Liver (tissue), 9 donors: ENCODE data around the gene APBA1. TPM values are rescaled to one million over a fixed set of nuclear protein-coding genes. Genes with fewer than 3 reads are reported as not detected.

Experiments
- DNase-seq: peaks from one replicate; pipeline ENCODE4 v3.0.0-alpha.2; 2017; ENCODE audit warnings: low spot score
- H3K27ac ChIP-seq, 2 donors: one replicate each; pipeline ENCODE4 v1.7.0; 2013; ENCODE audit warnings: inconsistent platforms in 2 of 2, low read length in 2 of 2, control low read depth in 1 of 2, low read depth in 1 of 2, mild to moderate bottlenecking in 1 of 2
- H3K27me3 ChIP-seq, 4 donors: one replicate each; pipeline versions ENCODE4 v1.6.1 to v1.7.0; 2013; ENCODE audit warnings: low read length in 3 of 4, inconsistent platforms in 1 of 4, mild to moderate bottlenecking in 1 of 4, moderate library complexity in 1 of 4; ENCODE audit not compliant: control insufficient read depth in 4 of 4, insufficient read depth in 4 of 4
- H3K36me3 ChIP-seq, 4 donors: one replicate each; pipeline versions ENCODE4 v1.6.1 to v1.7.0; 2013; ENCODE audit warnings: low read length in 3 of 4, mild to moderate bottlenecking in 3 of 4, low read depth in 1 of 4, moderate library complexity in 1 of 4; ENCODE audit not compliant: control insufficient read depth in 4 of 4, insufficient read depth in 3 of 4
- H3K4me1 ChIP-seq, 4 donors: one replicate each; pipeline versions ENCODE4 v1.6.1 to v1.7.0; 2013; ENCODE audit warnings: low read length in 3 of 4, mild to moderate bottlenecking in 3 of 4, moderate library complexity in 1 of 4; ENCODE audit not compliant: control insufficient read depth in 4 of 4, insufficient read depth in 4 of 4
- H3K4me3 ChIP-seq, 3 donors: one replicate each; pipeline versions ENCODE4 v1.6.1 to v1.7.0; 2013; ENCODE audit warnings: low read length in 3 of 3, control low read depth in 1 of 3, low read depth in 1 of 3, mild to moderate bottlenecking in 1 of 3
- H3K9ac ChIP-seq, 2 donors: one replicate each; pipeline ENCODE4 v1.7.0; 2013; ENCODE audit warnings: low read length in 2 of 2, mild to moderate bottlenecking in 2 of 2, moderate library complexity in 2 of 2, control low read depth in 1 of 2, low read depth in 1 of 2
- H3K9me3 ChIP-seq, 4 donors: one replicate each; pipeline versions ENCODE4 v1.6.1 to v1.7.0; 2013; ENCODE audit warnings: low read length in 3 of 4; ENCODE audit not compliant: control insufficient read depth in 4 of 4
- ATF3 ChIP-seq: IDR thresholded peaks from 2 replicates; pipeline ENCODE4 v1.6.1; 2016; ENCODE audit warnings: antibody characterized with exemption
- CTCF ChIP-seq: fragments of 150-350 bp; IDR thresholded peaks from 2 replicates; pipeline ENCODE4 v1.5.1; 2017; ENCODE audit warnings: improper control_type of control experiment, low read depth, low read length; ENCODE audit not compliant: missing input control
- EGR1 ChIP-seq, 2 donors: IDR thresholded peaks; 2 replicates each; pipeline ENCODE4 v1.6.1; 2016 to 2018; ENCODE audit warnings: antibody characterized with exemption in 2 of 2, low read depth in 2 of 2
- FOXA1 ChIP-seq: IDR thresholded peaks from 2 replicates; pipeline ENCODE4 v1.6.1; 2016; ENCODE audit warnings: antibody characterized with exemption
- FOXA2 ChIP-seq: IDR thresholded peaks from 2 replicates; pipeline ENCODE4 v1.6.1; 2016; ENCODE audit warnings: antibody characterized with exemption
- GABPA ChIP-seq, 2 donors: IDR thresholded peaks in 1 of 2; conservative IDR thresholded peaks in 1 of 2; 2 replicates each; pipeline ENCODE4 v1.6.1; 2016; ENCODE audit warnings: antibody characterized with exemption in 2 of 2, mild to moderate bottlenecking in 1 of 2, moderate library complexity in 1 of 2
- HNF4A ChIP-seq, 2 donors: conservative IDR thresholded peaks; 2 replicates each; pipeline ENCODE4 v1.6.1; 2016; ENCODE audit warnings: antibody characterized with exemption in 2 of 2, mild to moderate bottlenecking in 2 of 2
- JUND ChIP-seq, 2 donors: IDR thresholded peaks; 2 replicates each; pipeline ENCODE4 v1.6.1; 2016; ENCODE audit warnings: antibody characterized with exemption in 2 of 2
- NR2F2 ChIP-seq: IDR thresholded peaks from 2 replicates; pipeline ENCODE4 v1.6.1; 2016; ENCODE audit warnings: antibody characterized with exemption
- RAD21 ChIP-seq, 2 donors: IDR thresholded peaks; 2 replicates each; pipeline ENCODE4 v1.6.1; 2016; ENCODE audit warnings: antibody characterized with exemption in 2 of 2, mild to moderate bottlenecking in 2 of 2
- RXRA ChIP-seq, 2 donors: IDR thresholded peaks; 2 replicates each; pipeline ENCODE4 v1.6.1; 2017 to 2018; ENCODE audit warnings: antibody characterized with exemption in 2 of 2, mild to moderate bottlenecking in 1 of 2
- SP1 ChIP-seq: IDR thresholded peaks from 2 replicates; pipeline ENCODE4 v1.6.1; 2018; ENCODE audit warnings: antibody characterized with exemption, mild to moderate bottlenecking
- TAF1 ChIP-seq: conservative IDR thresholded peaks from 2 replicates; pipeline ENCODE4 v1.6.1; 2016; ENCODE audit warnings: antibody characterized with exemption, mild to moderate bottlenecking
- YY1 ChIP-seq: IDR thresholded peaks from 2 replicates; pipeline ENCODE4 v1.6.1; 2016; ENCODE audit warnings: antibody characterized with exemption, mild to moderate bottlenecking
- ZBTB33 ChIP-seq: IDR thresholded peaks from 2 replicates; pipeline ENCODE4 v1.6.1; 2016; ENCODE audit warnings: antibody characterized with exemption
- WGBS: extraction: QIAGEN DNeasy Blood & Tissue Kit; methylation state at CpG from one replicate; pipeline ENCODE4 v1.1.7; 2013; 5-methylcytosine and 5-hydroxymethylcytosine counted together
- polyA plus RNA-seq, 2 donors: library from polyadenylated mRNA; stranded (reverse) in 1 of 2; unstranded in 1 of 2; fragments of 200-250 nt in 1 of 2; fragments of >200 nt in 1 of 2; fragmentation: Nextera tagmentation in 1 of 2; extraction: Ambion mirVana in 1 of 2; gene quantifications; one replicate each; pipeline versions ENCODE4 v1.2.1 to v1.2.3, GENCODE V29; 2013 to 2015
- total RNA-seq, 2 donors: library from RNA; depleted of rRNA; stranded (reverse); fragments of >200 nt; gene quantifications; one replicate each; pipeline ENCODE4 v1.2.3, GENCODE V29; 2014
- TF ChIP-seq, protein P1 (sequence below): IDR thresholded peaks from 2 replicates; pipeline ENCODE4 v1.6.1; 2016; ENCODE audit warnings: antibody characterized with exemption, mild to moderate bottlenecking
- TF ChIP-seq, protein P2 (sequence below): IDR thresholded peaks from 2 replicates; pipeline ENCODE4 v1.6.1; 2016; ENCODE audit warnings: antibody characterized with exemption
- donor health status: healthy.
- donor health status: healthy.
- donor health status: healthy.
- donor health status: healthy.
- donor health status: healthy.

APBA1 gene
- total and polyA plus RNA-seq, 4 donors: 2.8 to 19.0 (median 6.1) TPM

DNA sequence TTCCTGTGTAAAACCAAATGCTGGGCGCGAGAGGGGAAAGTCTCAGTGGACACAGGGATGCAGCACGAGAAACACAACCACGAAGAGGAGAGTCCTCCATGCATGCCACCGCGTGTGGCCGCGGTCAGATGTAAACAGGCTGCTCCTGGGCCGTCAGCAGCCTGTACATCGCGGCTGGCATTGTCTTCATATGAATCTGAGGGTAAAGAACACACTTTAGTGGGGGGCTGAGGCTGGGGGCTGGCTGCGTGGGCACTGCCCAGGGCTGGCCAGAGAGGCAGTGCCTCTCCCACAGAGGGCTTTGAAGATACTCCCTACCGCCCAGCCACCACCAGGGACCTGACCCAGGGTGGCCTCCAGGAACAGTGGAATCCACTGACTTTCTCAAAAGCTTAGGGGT lies 241.0 kb downstream of the APBA1 start:
- no peak overlapping the region for H3K9ac ChIP-seq

More for the DNA sequence above, 241.0 kb downstream of the APBA1 start:
- 96% methylated on average over 13 of the region's 13 CpGs for WGBS
- H3K4me1 ChIP-seq: no peaks in the 10 kb centered on the region
- peaks cover 0 to 18% (median 6%) of the 10 kb centered on the region in 4 donors for H3K36me3 ChIP-seq
- no peak overlapping the region for H3K4me3 ChIP-seq
- TF ChIP-seq SP1: no peak
- TF ChIP-seq RXRA (IDR thresholded peaks at IDR 0.05): no peak
- no peak for TF ChIP-seq ZBTB33
- TF ChIP-seq, protein P1, sequence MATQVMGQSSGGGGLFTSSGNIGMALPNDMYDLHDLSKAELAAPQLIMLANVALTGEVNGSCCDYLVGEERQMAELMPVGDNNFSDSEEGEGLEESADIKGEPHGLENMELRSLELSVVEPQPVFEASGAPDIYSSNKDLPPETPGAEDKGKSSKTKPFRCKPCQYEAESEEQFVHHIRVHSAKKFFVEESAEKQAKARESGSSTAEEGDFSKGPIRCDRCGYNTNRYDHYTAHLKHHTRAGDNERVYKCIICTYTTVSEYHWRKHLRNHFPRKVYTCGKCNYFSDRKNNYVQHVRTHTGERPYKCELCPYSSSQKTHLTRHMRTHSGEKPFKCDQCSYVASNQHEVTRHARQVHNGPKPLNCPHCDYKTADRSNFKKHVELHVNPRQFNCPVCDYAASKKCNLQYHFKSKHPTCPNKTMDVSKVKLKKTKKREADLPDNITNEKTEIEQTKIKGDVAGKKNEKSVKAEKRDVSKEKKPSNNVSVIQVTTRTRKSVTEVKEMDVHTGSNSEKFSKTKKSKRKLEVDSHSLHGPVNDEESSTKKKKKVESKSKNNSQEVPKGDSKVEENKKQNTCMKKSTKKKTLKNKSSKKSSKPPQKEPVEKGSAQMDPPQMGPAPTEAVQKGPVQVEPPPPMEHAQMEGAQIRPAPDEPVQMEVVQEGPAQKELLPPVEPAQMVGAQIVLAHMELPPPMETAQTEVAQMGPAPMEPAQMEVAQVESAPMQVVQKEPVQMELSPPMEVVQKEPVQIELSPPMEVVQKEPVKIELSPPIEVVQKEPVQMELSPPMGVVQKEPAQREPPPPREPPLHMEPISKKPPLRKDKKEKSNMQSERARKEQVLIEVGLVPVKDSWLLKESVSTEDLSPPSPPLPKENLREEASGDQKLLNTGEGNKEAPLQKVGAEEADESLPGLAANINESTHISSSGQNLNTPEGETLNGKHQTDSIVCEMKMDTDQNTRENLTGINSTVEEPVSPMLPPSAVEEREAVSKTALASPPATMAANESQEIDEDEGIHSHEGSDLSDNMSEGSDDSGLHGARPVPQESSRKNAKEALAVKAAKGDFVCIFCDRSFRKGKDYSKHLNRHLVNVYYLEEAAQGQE: no peak
- no peak for TF ChIP-seq NR2F2
- TF ChIP-seq FOXA1: no peak
- TF ChIP-seq ATF3: no peak
- no peak for TF ChIP-seq GABPA (IDR thresholded peaks at IDR 0.05 in 1 of 2, conservative IDR thresholded peaks at IDR 0.05 in 1 of 2)
- TF ChIP-seq CTCF: no peak
- no peak for TF ChIP-seq HNF4A (conservative IDR thresholded peaks at IDR 0.05)
- TF ChIP-seq EGR1 (IDR thresholded peaks at IDR 0.05; ENCODE audit: low read depth in 2 of 2): no peak
- no peak for TF ChIP-seq TAF1
- TF ChIP-seq YY1: no peak
- TF ChIP-seq, protein P2, sequence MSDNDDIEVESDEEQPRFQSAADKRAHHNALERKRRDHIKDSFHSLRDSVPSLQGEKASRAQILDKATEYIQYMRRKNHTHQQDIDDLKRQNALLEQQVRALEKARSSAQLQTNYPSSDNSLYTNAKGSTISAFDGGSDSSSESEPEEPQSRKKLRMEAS: no peak
- no peak for TF ChIP-seq JUND (IDR thresholded peaks at IDR 0.05)
- TF ChIP-seq FOXA2: no peak
- no peak for TF ChIP-seq RAD21 (IDR thresholded peaks at IDR 0.05)
- H3K27me3 ChIP-seq: no peaks in the 10 kb centered on the region
- no peak for DNase-seq
- H3K27ac ChIP-seq: no peak overlapping the region
- H3K9me3 ChIP-seq: no peaks in the 10 kb centered on the region
